PFSK-1 (cell line): ENCODE measurements around the gene PXDN.

ENCODE experiments used
- FOXP2 ChIP-seq: optimal IDR thresholded peaks from 2 replicates; pipeline ENCODE3; 2011; ENCODE audit warnings: borderline replicate concordance, control low read depth, inconsistent platforms; ENCODE audit not compliant: insufficient read depth; ENCODE audit errors: extremely low read length, extremely low read depth
- POLR2AphosphoS5 ChIP-seq: IDR thresholded peaks from 2 replicates; pipeline ENCODE4 v1.6.1; 2012; ENCODE audit warnings: low read depth, mild to moderate bottlenecking, control low read depth, low read length, moderate library complexity
- REST ChIP-seq, 2 experiments: IDR thresholded peaks; 2 replicates each; pipeline versions ENCODE4 v1.6.1 to v1.8.0; 2011 to 2012; ENCODE audit warnings: low read depth in 2 of 2, low read length in 2 of 2, control low read depth in 1 of 2, inconsistent platforms in 1 of 2, mild to moderate bottlenecking in 1 of 2, moderate library complexity in 1 of 2; ENCODE audit not compliant: insufficient read depth in 1 of 2
- SIN3A ChIP-seq: IDR thresholded peaks from 2 replicates; pipeline ENCODE4 v1.6.1; 2012; ENCODE audit warnings: mild to moderate bottlenecking, low read length, moderate library complexity, borderline replicate concordance; ENCODE audit not compliant: insufficient read depth
- TAF1 ChIP-seq: IDR thresholded peaks from 2 replicates; pipeline ENCODE4 v1.6.1; 2012; ENCODE audit warnings: low read length, control low read depth, borderline replicate concordance; ENCODE audit not compliant: insufficient read depth

The PXDN gene

GRCh38 chr2:1649103-1650084 lies 94.9 kb downstream of the PXDN start:
- TF ChIP-seq SIN3A (no peak), POLR2AphosphoS5 (peak; percentile 71; the same call in 1 of the 2 replicates)

- TF ChIP-seq TAF1 (no peak), FOXP2 (no peak), POLR2AphosphoS5 (no peak), REST (IDR thresholded peaks at IDR 0.05; ENCODE audit: insufficient read depth in 1 of 2, low read depth in 2 of 2, low read length in 2 of 2) (no peak), SIN3A (no peak)
Observed at GRCh38 chr2:1648241-1649102, 95.8 kb downstream of the PXDN start.

GRCh38 chr2:1647417-1648240 lies 96.7 kb downstream of the PXDN start:
- TF ChIP-seq FOXP2 (no peak), REST (IDR thresholded peaks at IDR 0.05; ENCODE audit: insufficient read depth in 1 of 2, low read depth in 2 of 2, low read length in 2 of 2) (no peak), SIN3A (no peak), POLR2AphosphoS5 (no peak; the same call in 1 of the 2 replicates), TAF1 (no peak)

- TF ChIP-seq SIN3A (no peak), POLR2AphosphoS5 (peak; percentile 2; the same call in 1 of the 2 replicates)
Observed at GRCh38 chr2:1645761-1646476, 98.4 kb downstream of the PXDN start.

- TF ChIP-seq POLR2AphosphoS5, result no peak
- no peak for TF ChIP-seq TAF1
- no peak for TF ChIP-seq REST (IDR thresholded peaks at IDR 0.05; ENCODE audit: insufficient read depth in 1 of 2, low read depth in 2 of 2, low read length in 2 of 2)
- no peak for TF ChIP-seq SIN3A
- TF ChIP-seq FOXP2, result no peak
Observed at GRCh38 chr2:1644427-1644826, 99.9 kb downstream of the PXDN start.
